GM18951 (cell line): Measurements from ENCODE around the gene CLEC18A.
"Not testable (repeated sequence)": the region's sequence is repeated elsewhere in the genome, so short reads cannot be mapped to it uniquely, and the experiment has no call there.

Experiments
- in situ Hi-C: fragments of 300-500 bp; cut with MboI; formaldehyde crosslinking; loops from one replicate; pipeline ENCODE4 v1.12.0; 2022; ENCODE audit warnings: low sequenced_read_pairs, mixed read lengths, inconsistent platforms; ENCODE audit not compliant: unreplicated experiment

CLEC18A gene

GRCh38 chr16:69952572-69953355 is 1.6 kb downstream of the CLEC18A start:
- in situ Hi-C loops: loop anchor here (25.0 kb wide), 1 partner anchor 235 kb away; no protein-coding TSS in a partner anchor

- in situ Hi-C loops: loop anchor here (25.0 kb wide), 1 partner anchor 233 kb away; no protein-coding TSS in a partner anchor
Observed at GRCh38 chr16:69954241-69954640, 3.1 kb downstream of the CLEC18A start.

GRCh38 chr16:69963312-69963711 is 12.2 kb downstream of the CLEC18A start:
- in situ Hi-C loops: loop anchor here (25.0 kb wide), 1 partner anchor 224 kb away; no protein-coding TSS in a partner anchor

- in situ Hi-C loops: loop anchor here (25.0 kb wide), 1 partner anchor 222 kb away; no protein-coding TSS in a partner anchor
Observed at GRCh38 chr16:69964960-69965660, 14.0 kb downstream of the CLEC18A start.

GRCh38 chr16:69965661-69966054 is 14.5 kb downstream of the CLEC18A start:
- in situ Hi-C loops: loop anchor here (25.0 kb wide), 1 partner anchor 222 kb away; no protein-coding TSS in a partner anchor

- in situ Hi-C loops: loop anchor here (25.0 kb wide), 1 partner anchor 220 kb away; no protein-coding TSS in a partner anchor
Observed at GRCh38 chr16:69967688-69968087, 16.6 kb downstream of the CLEC18A start.

GRCh38 chr16:69968125-69968524 is 17.0 kb downstream of the CLEC18A start:
- in situ Hi-C loops: loop anchor here (25.0 kb wide), 1 partner anchor 219 kb away; no protein-coding TSS in a partner anchor

- in situ Hi-C loops: loop anchor here (25.0 kb wide), 1 partner anchor 218 kb away; no protein-coding TSS in a partner anchor
Observed at GRCh38 chr16:69969657-69970056, 18.5 kb downstream of the CLEC18A start.

GRCh38 chr16:69972120-69972519 is 21.0 kb downstream of the CLEC18A start:
- in situ Hi-C loops: loop anchor here (25.0 kb wide), 1 partner anchor 215 kb away; no protein-coding TSS in a partner anchor

- in situ Hi-C loops: loop anchor here (25.0 kb wide), 1 partner anchor 214 kb away; no protein-coding TSS in a partner anchor
Observed at GRCh38 chr16:69972935-69973334, 21.8 kb downstream of the CLEC18A start.

GRCh38 chr16:69985196-69985595 is 34.1 kb downstream of the CLEC18A start:
- in situ Hi-C loops: not testable (repeated sequence)

- in situ Hi-C loops: not testable (repeated sequence)
Observed at GRCh38 chr16:69997956-69998355, 46.8 kb downstream of the CLEC18A start.

GRCh38 chr16:69999801-70000200 is 48.7 kb downstream of the CLEC18A start:
- in situ Hi-C loops: not testable (repeated sequence)

GRCh38 chr16:70003511-70003910 is 52.4 kb downstream of the CLEC18A start:
- in situ Hi-C loops: not testable (repeated sequence)

- in situ Hi-C loops: not testable (repeated sequence)
Observed at GRCh38 chr16:70008604-70009003, 57.5 kb downstream of the CLEC18A start.

GRCh38 chr16:70010615-70011014 is 59.5 kb downstream of the CLEC18A start:
- in situ Hi-C loops: not testable (repeated sequence)

- in situ Hi-C loops: not testable (repeated sequence)
Observed at GRCh38 chr16:70011120-70011519, 60.0 kb downstream of the CLEC18A start.

- in situ Hi-C loops: not testable (repeated sequence)
Observed at GRCh38 chr16:70012354-70012753, 61.2 kb downstream of the CLEC18A start.

- in situ Hi-C loops: not testable (repeated sequence)
Observed at GRCh38 chr16:70012951-70013350, 61.8 kb downstream of the CLEC18A start.
